NCI-H2196 treated with DMSO at 0.1 percent for 48 hours (cell line): ENCODE results near the gene KRTAP6-3.

Experiments
- DNase-seq: peaks from one replicate; lab custom pipeline; 2025; ENCODE audit not compliant: unreplicated experiment; lab: John Stamatoyannopoulos, UW

The KRTAP6-3 gene

DNA sequence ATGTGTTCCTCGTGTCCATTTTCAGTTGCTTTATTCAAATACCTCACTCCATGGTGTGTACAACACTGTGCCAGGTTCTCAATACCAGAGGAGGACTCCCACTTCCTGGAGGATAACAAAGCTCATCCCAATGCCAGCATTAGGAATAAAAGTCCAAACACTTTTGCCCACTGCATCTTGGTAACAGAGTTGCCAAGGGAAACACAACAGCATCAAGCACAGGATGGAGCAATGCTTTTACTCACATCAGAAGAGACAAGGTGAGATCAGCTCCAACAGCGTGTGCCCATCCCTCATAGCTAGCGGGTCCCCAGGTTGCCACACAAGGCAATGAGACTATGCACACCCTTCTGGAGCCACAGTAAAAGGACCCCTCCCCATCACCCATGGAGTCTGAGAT is 31.1 kb downstream of the KRTAP6-3 start:
- no peak for DNase-seq

DNA sequence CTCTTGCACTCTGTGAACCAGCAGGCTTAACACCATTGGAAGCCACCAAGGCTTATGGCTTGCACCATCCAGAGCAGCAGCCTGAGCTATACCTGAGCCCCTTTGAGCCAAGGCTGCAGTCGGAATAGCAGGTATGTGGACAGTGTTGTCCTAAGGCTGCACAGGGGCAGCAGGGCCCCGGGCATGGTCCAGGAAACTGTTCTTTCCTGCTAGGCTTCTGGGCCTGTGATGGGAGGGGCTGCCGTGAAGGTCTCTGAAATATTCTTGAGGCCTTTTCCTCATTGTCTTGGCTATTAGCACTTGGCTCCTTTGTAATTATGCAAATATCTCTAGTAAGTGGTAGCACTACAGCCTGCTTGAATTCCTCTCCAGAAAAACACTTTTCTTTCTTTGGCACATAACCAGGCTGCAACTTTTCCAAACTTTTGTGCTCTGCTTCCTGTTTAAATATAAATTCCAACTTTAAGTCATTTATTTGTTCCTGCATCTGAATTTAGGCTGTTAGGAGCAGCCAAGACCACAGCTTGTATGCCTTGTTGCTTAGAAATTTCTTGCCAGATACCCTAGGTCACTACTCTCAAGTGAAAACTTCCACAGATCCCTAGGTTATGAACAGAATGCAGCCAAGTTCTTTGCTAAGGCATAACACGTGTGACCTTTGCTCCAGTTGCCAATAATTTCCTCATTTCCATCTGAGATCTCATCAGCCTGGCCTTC is 33.4 kb downstream of the KRTAP6-3 start:
- no peak for DNase-seq

DNA sequence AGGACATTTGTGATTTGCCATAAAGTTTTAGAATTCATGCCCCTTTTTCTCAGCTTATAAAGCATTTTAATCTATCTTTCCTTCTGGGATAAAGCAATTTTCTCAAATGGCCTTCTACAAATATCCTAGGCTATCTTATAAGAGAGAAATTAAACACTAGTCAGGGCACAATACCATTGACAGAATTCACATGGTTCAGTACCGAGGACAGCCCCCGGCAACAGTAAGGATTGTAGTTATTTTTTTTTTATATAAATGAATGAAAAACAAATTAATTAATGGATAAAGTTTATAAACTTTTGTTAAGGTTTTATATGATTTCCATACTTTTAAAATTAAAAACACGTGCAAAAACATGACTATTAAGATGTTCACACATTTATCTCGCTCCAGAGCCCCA is 35.9 kb downstream of the KRTAP6-3 start:
- DNase-seq: no peak

DNA sequence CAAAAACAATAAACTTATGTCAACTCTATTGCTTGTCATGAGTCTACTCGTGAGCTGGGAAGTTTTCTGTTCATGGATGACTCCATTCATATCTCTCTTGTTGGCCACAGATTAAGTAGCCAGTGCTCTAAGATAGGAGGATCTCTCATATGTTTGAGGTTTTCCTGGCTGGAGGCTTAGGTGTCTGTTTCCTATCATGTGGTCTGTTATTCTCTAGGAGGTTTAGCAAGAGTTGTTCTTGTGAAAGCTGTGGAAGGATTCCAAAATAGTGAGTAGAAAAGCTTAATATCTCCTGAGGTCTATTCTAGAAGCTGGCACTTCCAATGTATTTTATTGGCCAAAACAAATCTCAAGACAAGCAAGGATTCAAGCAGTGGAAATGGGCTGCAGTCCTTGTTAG is 37.0 kb downstream of the KRTAP6-3 start:
- no peak for DNase-seq

DNA sequence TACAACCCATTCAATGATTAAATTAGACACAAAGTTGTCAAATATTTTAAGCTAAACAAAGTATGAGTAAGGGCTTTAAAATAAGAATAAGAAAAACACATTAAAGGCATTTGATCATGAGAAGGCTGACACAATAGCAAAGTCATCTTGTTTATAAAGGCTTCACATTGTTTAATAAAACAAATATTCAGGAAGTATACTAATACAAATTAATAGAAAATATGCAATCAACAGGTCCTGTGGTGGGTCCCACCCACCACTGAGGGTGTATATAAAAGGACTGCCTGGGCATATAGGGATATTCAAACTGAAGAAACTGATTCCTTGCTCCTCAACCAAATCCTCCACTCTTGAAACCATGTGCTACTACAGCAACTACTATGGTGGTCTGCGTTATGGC is 42.7 kb downstream of the KRTAP6-3 start, which contains the start of gene KRTAP20-2:
KRTAP20-2 (plus strand) TSS at position 301 of the 400 bp plus-strand sequence; CDS start at position 359, 58 bp downstream.
- no peak for DNase-seq

DNA sequence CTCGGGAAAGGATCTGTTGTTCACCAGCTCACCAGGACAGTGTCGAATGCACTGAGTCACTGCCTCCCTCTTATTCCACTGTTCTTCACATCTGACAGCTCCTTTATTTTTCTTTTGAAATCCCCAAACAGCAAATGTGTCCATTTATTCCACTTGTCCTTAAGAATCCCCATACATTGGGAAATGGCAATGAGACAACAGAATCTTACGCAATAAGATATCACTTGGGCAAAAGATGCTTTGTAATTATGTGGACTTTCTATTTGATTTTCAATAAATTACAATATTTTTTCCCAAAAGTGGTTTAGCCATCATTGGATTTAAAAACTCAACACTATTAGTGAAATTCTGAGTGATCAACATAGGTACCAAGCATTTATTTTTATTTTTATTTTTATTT is 46.4 kb downstream of the KRTAP6-3 start:
- DNase-seq: no peak

DNA sequence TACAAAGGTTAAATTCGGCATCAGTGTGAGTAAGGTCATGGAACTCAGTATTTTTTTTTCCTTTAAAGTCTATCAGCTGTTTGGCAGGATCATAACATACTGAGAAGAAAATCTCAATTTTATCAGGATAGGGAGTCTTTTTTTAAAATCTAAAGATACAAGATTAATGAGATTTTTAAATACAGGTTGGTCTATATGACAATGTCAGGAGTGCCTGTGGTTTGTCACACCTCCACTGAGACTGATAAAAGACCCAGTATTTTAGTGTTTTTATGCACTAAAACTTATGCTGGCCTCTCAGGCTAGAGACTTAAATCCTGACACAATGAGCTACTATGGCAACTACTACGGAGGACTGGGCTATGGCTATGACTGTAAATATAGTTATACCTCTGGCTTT is 50.3 kb downstream of the KRTAP6-3 start, which contains the start of gene KRTAP20-3:
KRTAP20-3 (plus strand) TSS at position 301 of the 400 bp plus-strand sequence.
- no peak for DNase-seq
